ENCODE measurements around the gene DOK3. TPM values are rescaled to one million over a fixed set of nuclear protein-coding genes. Genes with fewer than 3 reads are reported as not detected.

DOK3 gene
- total and polyA plus RNA-seq, 2 donors (not counting 3 experiments of a cell fraction or from before 2014, with no cell fraction given): 4.8 to 5.3 TPM

DNA sequence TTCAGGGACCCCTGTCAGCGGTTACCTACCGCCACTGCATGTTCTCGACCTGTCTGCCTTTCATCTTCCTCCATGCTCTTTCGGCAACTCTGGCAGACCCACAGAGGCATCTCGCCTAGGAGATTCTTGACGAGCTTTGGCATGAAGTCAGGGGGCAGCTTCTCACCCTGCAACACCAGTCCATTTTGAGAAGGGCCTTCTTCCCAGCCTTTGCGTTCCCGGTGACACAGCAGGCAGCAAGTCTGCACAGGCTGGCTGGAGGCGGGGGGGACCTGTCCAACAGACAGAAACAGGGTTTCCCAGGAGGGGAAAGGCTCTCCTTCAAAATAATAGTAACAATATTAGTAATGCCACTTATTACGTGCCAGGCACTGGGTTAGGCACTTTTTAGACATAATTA is 29.2 kb upstream of the DOK3 start:
- Histone ChIP-seq H3K79me2 (ENCODE audit: control insufficient read depth, insufficient read depth, low read length) (peaks cover 34% of the 10 kb centered on the region), H3K4me1 (ENCODE audit: control insufficient read depth, extremely low read depth, insufficient read depth, low read length) (no peaks in the 10 kb centered on the region), H3K27me3 (ENCODE audit: control insufficient read depth in 2 of 2, insufficient read depth in 2 of 2, low read length in 2 of 2) (no peaks in the 10 kb centered on the region), H3K27ac (ENCODE audit: insufficient read depth, low read depth, low read length) (no peak overlapping the region), H3K9me1 (replicated peaks; ENCODE audit: control insufficient read depth, extremely low read depth, insufficient read depth, low read length) (no peaks in the 10 kb centered on the region), H3K36me3 (ENCODE audit: control insufficient read depth in 2 of 2, extremely low read depth in 1 of 2, insufficient read depth in 2 of 2, low read length in 2 of 2) (peaks cover 6 to 23% of the 10 kb centered on the region in 2 experiments), H3K9me3 (replicated peaks; ENCODE audit: control insufficient read depth, insufficient read depth, low read length) (no peaks in the 10 kb centered on the region), H4K20me1 (replicated peaks; ENCODE audit: control insufficient read depth, extremely low read depth, insufficient read depth, low read length) (no peaks in the 10 kb centered on the region), H3K4me2 (ENCODE audit: insufficient read depth, low read length) (no peak overlapping the region), H2AFZ (ENCODE audit: low read depth, low read length) (no peak overlapping the region), H3K9ac (replicated peaks; ENCODE audit: extremely low read depth, insufficient read depth, low read length) (no peak overlapping the region), H3K4me3 (replicated peaks in 1 of 3; ENCODE audit: insufficient read depth in 1 of 3, low read depth in 1 of 3, low read length in 3 of 3) (no peak overlapping the region)
- intact Hi-C loops (cut with micrococcal nuclease) (no loop called here), dilution Hi-C loops (cut with MboI; ENCODE audit: extremely low pct_ligation_motif_present, low sequenced_read_pairs) (no loop called here)
- ChIA-PET CTCF (interaction anchor here (1.2 kb wide), 1 partner anchor 11 kb away, joined by 4 read pairs; no protein-coding TSS in a partner anchor), POLR2A (no interaction called here)
- no peak for FAIRE-seq
- TF ChIP-seq POLR2AphosphoS5 (IDR thresholded peaks at IDR 0.05; ENCODE audit: insufficient read depth, low read depth, low read length): no peak
- no peak for TF ChIP-seq EZH2 (IDR thresholded peaks at IDR 0.05; ENCODE audit: borderline replicate concordance, low read depth, low read length, severe bottlenecking)
- no peak for TF ChIP-seq MYC (IDR thresholded peaks at IDR 0.05; ENCODE audit: low read depth, low read length)
- no peak for TF ChIP-seq POLR2A (IDR thresholded peaks at IDR 0.05; ENCODE audit: low read depth, low read length)
- TF ChIP-seq JUN (IDR thresholded peaks at IDR 0.05; ENCODE audit: borderline replicate concordance, insufficient read depth, insufficient read length, low read depth): no peak
- TF ChIP-seq, protein P1, sequence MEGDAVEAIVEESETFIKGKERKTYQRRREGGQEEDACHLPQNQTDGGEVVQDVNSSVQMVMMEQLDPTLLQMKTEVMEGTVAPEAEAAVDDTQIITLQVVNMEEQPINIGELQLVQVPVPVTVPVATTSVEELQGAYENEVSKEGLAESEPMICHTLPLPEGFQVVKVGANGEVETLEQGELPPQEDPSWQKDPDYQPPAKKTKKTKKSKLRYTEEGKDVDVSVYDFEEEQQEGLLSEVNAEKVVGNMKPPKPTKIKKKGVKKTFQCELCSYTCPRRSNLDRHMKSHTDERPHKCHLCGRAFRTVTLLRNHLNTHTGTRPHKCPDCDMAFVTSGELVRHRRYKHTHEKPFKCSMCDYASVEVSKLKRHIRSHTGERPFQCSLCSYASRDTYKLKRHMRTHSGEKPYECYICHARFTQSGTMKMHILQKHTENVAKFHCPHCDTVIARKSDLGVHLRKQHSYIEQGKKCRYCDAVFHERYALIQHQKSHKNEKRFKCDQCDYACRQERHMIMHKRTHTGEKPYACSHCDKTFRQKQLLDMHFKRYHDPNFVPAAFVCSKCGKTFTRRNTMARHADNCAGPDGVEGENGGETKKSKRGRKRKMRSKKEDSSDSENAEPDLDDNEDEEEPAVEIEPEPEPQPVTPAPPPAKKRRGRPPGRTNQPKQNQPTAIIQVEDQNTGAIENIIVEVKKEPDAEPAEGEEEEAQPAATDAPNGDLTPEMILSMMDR (IDR thresholded peaks at IDR 0.05; ENCODE audit: extremely low read depth in 1 of 2, insufficient read depth in 1 of 2, low read depth in 1 of 2, low read length in 2 of 2): no peak
- TF ChIP-seq, protein P2, sequence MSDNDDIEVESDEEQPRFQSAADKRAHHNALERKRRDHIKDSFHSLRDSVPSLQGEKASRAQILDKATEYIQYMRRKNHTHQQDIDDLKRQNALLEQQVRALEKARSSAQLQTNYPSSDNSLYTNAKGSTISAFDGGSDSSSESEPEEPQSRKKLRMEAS (IDR thresholded peaks at IDR 0.05; ENCODE audit: insufficient read depth, insufficient read length): no peak
- TF ChIP-seq GATA2 (IDR thresholded peaks at IDR 0.05; ENCODE audit: insufficient read depth, insufficient read length, low read depth, low read length): no peak
- no peak for TF ChIP-seq FOS (IDR thresholded peaks at IDR 0.05; ENCODE audit: borderline replicate concordance, insufficient read depth, low read length)
- no TSS peak for BruUV-seq (replicated peaks)
- DNase-seq (ENCODE audit: low read depth, low spot score): no peak
